NCI-H2171 treated with DMSO at 0.1 percent for 48 hours (cell line): ENCODE results near the gene ISLR.

Experiments used
- DNase-seq: peaks from one replicate; lab custom pipeline; 2025; lab: John Stamatoyannopoulos, UW

ISLR gene

GRCh38 chr15:74213858-74214284 is 40.4 kb downstream of the ISLR start:
- DNase-seq, result no peak

GRCh38 chr15:74214324-74215021 is 41.0 kb downstream of the ISLR start:
- no peak for DNase-seq

GRCh38 chr15:74215958-74216357 is 42.4 kb downstream of the ISLR start:
- DNase-seq, result no peak

GRCh38 chr15:74216949-74217348 is 43.4 kb downstream of the ISLR start:
- DNase-seq, result no peak

- DNase-seq, result peak; percentile 96
Observed at GRCh38 chr15:74217907-74218885, 44.7 kb downstream of the ISLR start.

GRCh38 chr15:74220475-74221248 is 47.2 kb downstream of the ISLR start:
- peak; percentile 60 for DNase-seq

GRCh38 chr15:74221399-74222239 is 48.1 kb downstream of the ISLR start:
- peak; percentile 39 for DNase-seq

- peak; percentile 37 for DNase-seq
Observed at GRCh38 chr15:74222240-74223119, 49.0 kb downstream of the ISLR start.

GRCh38 chr15:74225928-74226327 is 52.4 kb downstream of the ISLR start:
- DNase-seq, result no peak
